Glutamatergic neuron (in vitro differentiated cells): ENCODE data around the gene PNCK. TPM values are rescaled to one million over a fixed set of nuclear protein-coding genes. Genes with fewer than 3 reads are reported as not detected.

Source experiments
- DNase-seq: peaks from one replicate; pipeline ENCODE4 v3.0.0; 2022
- H3K27ac Mint-ChIP-seq: one replicate; pipeline ENCODE4 v1.8.0; 2020; ENCODE audit warnings: mild to moderate bottlenecking, mixed read lengths, inconsistent platforms; ENCODE audit not compliant: unreplicated experiment
- H3K27me3 Mint-ChIP-seq: one replicate; pipeline ENCODE4 v1.8.0; 2020; ENCODE audit warnings: mild to moderate bottlenecking, moderate library complexity, mixed read lengths, inconsistent platforms; ENCODE audit not compliant: unreplicated experiment
- H3K36me3 Mint-ChIP-seq: one replicate; pipeline ENCODE4 v1.8.0; 2020; ENCODE audit warnings: mild to moderate bottlenecking, mixed read lengths, inconsistent platforms; ENCODE audit not compliant: unreplicated experiment
- H3K4me1 Mint-ChIP-seq: one replicate; pipeline ENCODE4 v1.8.0; 2020; ENCODE audit warnings: mild to moderate bottlenecking, low read depth, mixed read lengths, inconsistent platforms; ENCODE audit not compliant: unreplicated experiment
- H3K4me3 Mint-ChIP-seq: one replicate; pipeline ENCODE4 v1.8.0; 2020; ENCODE audit warnings: mild to moderate bottlenecking, mixed read lengths, inconsistent platforms; ENCODE audit not compliant: unreplicated experiment
- H3K9me3 Mint-ChIP-seq: one replicate; pipeline ENCODE4 v1.8.0; 2020; ENCODE audit warnings: mild to moderate bottlenecking, moderate library complexity, mixed read lengths, inconsistent platforms; ENCODE audit not compliant: unreplicated experiment
- CTCF ChIP-seq: fragments of 200-600 bp; sonication (generic); IDR thresholded peaks from one replicate; pipeline ENCODE4 v1.5.0; 2021; ENCODE audit not compliant: partially characterized antibody, unreplicated experiment
- total RNA-seq: library from RNA; stranded (reverse); fragmentation: NEBNext Ultra II Directional; extraction: Animal tissue kit (Norgen Biotek cat#: 25700); gene quantifications from one replicate; pipeline ENCODE4 v1.2.1, GENCODE V29; 2021; ENCODE audit not compliant: unreplicated experiment

The PNCK gene
- total RNA-seq, 1 donor from 2014 or later: 4.3 TPM

GRCh38 chrX:153634832-153635231, 38.8 kb downstream of the PNCK start:
- no peaks in the 10 kb centered on the region for H3K4me1 Mint-ChIP-seq
- H3K9me3 Mint-ChIP-seq: no peaks in the 10 kb centered on the region
- no peaks in the 10 kb centered on the region for H3K27me3 Mint-ChIP-seq
- no peak overlapping the region for H3K27ac Mint-ChIP-seq
- no peak for TF ChIP-seq CTCF
- no peak for DNase-seq
- peaks cover 6% of the 10 kb centered on the region for H3K36me3 Mint-ChIP-seq
- H3K4me3 Mint-ChIP-seq: no peak overlapping the region

- Mint-ChIP-seq H3K27ac (no peak overlapping the region), H3K9me3 (no peaks in the 10 kb centered on the region), H3K4me3 (no peak overlapping the region), H3K36me3 (peaks cover 6% of the 10 kb centered on the region), H3K4me1 (no peaks in the 10 kb centered on the region), H3K27me3 (no peaks in the 10 kb centered on the region)
- DNase-seq: no peak
- no peak for TF ChIP-seq CTCF
Measured at GRCh38 chrX:153634236-153634635, 39.4 kb downstream of the PNCK start.

- Mint-ChIP-seq H3K27me3 (no peaks in the 10 kb centered on the region), H3K27ac (no peak overlapping the region), H3K4me3 (no peak overlapping the region), H3K36me3 (peaks cover 6% of the 10 kb centered on the region), H3K9me3 (no peaks in the 10 kb centered on the region), H3K4me1 (no peaks in the 10 kb centered on the region)
- TF ChIP-seq CTCF: no peak
- DNase-seq: no peak
Measured at GRCh38 chrX:153633607-153634180, 39.9 kb downstream of the PNCK start.

GRCh38 chrX:153633048-153633447, 40.6 kb downstream of the PNCK start:
- H3K4me3 Mint-ChIP-seq: no peak overlapping the region
- TF ChIP-seq CTCF: no peak
- peaks cover 6% of the 10 kb centered on the region for H3K36me3 Mint-ChIP-seq
- H3K27ac Mint-ChIP-seq: no peak overlapping the region
- no peaks in the 10 kb centered on the region for H3K4me1 Mint-ChIP-seq
- no peaks in the 10 kb centered on the region for H3K27me3 Mint-ChIP-seq
- no peak for DNase-seq
- no peaks in the 10 kb centered on the region for H3K9me3 Mint-ChIP-seq

GRCh38 chrX:153632595-153632946, 41.0 kb downstream of the PNCK start:
- no peaks in the 10 kb centered on the region for H3K27me3 Mint-ChIP-seq
- no peaks in the 10 kb centered on the region for H3K4me1 Mint-ChIP-seq
- H3K36me3 Mint-ChIP-seq: peaks cover 6% of the 10 kb centered on the region
- H3K27ac Mint-ChIP-seq: no peak overlapping the region
- no peak for TF ChIP-seq CTCF
- DNase-seq: no peak
- H3K4me3 Mint-ChIP-seq: no peak overlapping the region
- no peaks in the 10 kb centered on the region for H3K9me3 Mint-ChIP-seq
